K562 (cell line): ENCODE measurements around the gene ATP9B.

Experiments
- CTCF ChIP-seq, 3 experiments: IDR thresholded peaks in 2 of 3; conservative IDR thresholded peaks in 1 of 3; 2 replicates each; pipeline ENCODE4 v1.5.1; 2011 to 2012; ENCODE audit warnings: low read length in 3 of 3, mild to moderate bottlenecking in 3 of 3, control low read depth in 2 of 3, improper control_type of control experiment in 1 of 3, inconsistent platforms in 1 of 3, low read depth in 1 of 3, mixed read lengths in 1 of 3, moderate library complexity in 1 of 3; ENCODE audit not compliant: insufficient read depth in 2 of 3
- ELF4 ChIP-seq: fragments of 450-650 bp; formaldehyde crosslinking; IDR thresholded peaks from 2 replicates; pipeline ENCODE4 v1.4.0; 2022; ENCODE audit warnings: missing genetic modification characterization
- MAZ ChIP-seq, 2 experiments: fragments of 450-650 bp in 1 of 2; sonication (generic) in 1 of 2; formaldehyde crosslinking; IDR thresholded peaks in 1 of 2; conservative IDR thresholded peaks in 1 of 2; 2 replicates each; pipeline versions ENCODE4 v1.4.0 to v1.5.0; 2020; ENCODE audit warnings: mild to moderate bottlenecking in 1 of 2, missing genetic modification reagents in 1 of 2
- RNF2 ChIP-seq: sonication (generic); IDR thresholded peaks from 2 replicates; pipeline ENCODE4 v1.6.1; 2016
- SREBF2 ChIP-seq: sonication (generic); formaldehyde crosslinking; IDR thresholded peaks from 2 replicates; pipeline ENCODE4 v1.4.0; 2020; ENCODE audit warnings: mild to moderate bottlenecking, missing genetic modification reagents
- ZFX ChIP-seq: sonication (generic); formaldehyde crosslinking; IDR thresholded peaks from 2 replicates; pipeline ENCODE4 v1.8.0; 2022; ENCODE audit warnings: mild to moderate bottlenecking, missing genetic modification reagents, moderate library complexity
- ZSCAN29 ChIP-seq: fragments of 450-650 bp; IDR thresholded peaks from 2 replicates; pipeline ENCODE4 v1.6.1; 2017

DNA sequence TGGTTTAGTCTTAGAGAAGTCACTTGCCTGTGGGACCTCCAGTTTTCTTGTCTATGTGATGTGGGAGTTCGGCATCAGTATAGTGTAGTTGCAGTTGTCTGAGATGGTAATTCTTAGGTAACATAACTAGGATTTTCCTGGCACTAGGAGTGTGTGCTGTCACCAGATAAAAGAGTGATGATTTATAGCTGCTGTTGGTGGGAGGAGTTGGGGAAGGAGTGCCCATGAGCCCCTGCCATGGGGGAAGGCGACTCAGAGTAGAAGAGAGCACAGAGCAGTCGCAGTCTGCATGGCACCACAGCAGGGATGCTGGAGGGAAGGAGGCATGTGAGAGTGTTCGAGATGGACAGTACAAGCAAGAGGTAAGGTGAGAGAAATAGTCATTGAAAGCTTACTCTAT is 38.7 kb downstream of the ATP9B start:
- TF ChIP-seq MAZ (CRISPR knock-in tag; conservative IDR thresholded peaks at IDR 0.05 in 1 of 2, IDR thresholded peaks at IDR 0.05 in 1 of 2) (no peak), ZSCAN29 (no peak), RNF2 (no peak), ZFX (no peak), CTCF (IDR thresholded peaks at IDR 0.05 in 2 of 3, conservative IDR thresholded peaks at IDR 0.05 in 1 of 3; ENCODE audit: insufficient read depth in 2 of 3, low read depth in 1 of 3, low read length in 3 of 3) (no peak), SREBF2 (CRISPR knock-in tag) (no peak), ELF4 (CRISPR knock-in tag) (no peak)
